HT-29 (cell line): ENCODE results near the gene CRYBA2. TPM values are rescaled to one million over a fixed set of nuclear protein-coding genes. Genes with fewer than 3 reads are reported as not detected.

Experiments
- DNase-seq: peaks from one replicate; pipeline ENCODE4 v3.0.0-alpha.2; 2015; ENCODE audit warnings: low spot score
- small RNA-seq: library from RNA; depleted of rRNA; stranded (forward); fragments of <200 nt; gene quantifications from one replicate; pipeline ENCODE3, GENCODE V24; 2014
- total RNA-seq: library from RNA; depleted of rRNA; stranded (reverse); fragments of >200 nt; shearing (Covaris generic); gene quantifications from 2 replicates; pipeline ENCODE4 v1.2.3, GENCODE V29; 2014; rRNA removed

CRYBA2 gene
- total RNA-seq, 1 experiment from 2014 or later: not detected

- no peak for DNase-seq
Observed at GRCh38 chr2:218956039-218956438, 37.2 kb downstream of the CRYBA2 start.

GRCh38 chr2:218954541-218955300 lies 38.5 kb downstream of the CRYBA2 start:
- DNase-seq: no peak

- DNase-seq: no peak
Observed at GRCh38 chr2:218953366-218953954, 39.8 kb downstream of the CRYBA2 start.

- DNase-seq: no peak
Observed at GRCh38 chr2:218952160-218952559, 41.1 kb downstream of the CRYBA2 start.

- no peak for DNase-seq
Observed at GRCh38 chr2:218946621-218947020, 46.6 kb downstream of the CRYBA2 start.

GRCh38 chr2:218944759-218945404 lies 48.3 kb downstream of the CRYBA2 start:
- no peak for DNase-seq

Small RNA genes within 50 kb of the gene (small RNA-seq; reads per million reads assigned to genes)
- gene MIR375: 81.2 reads per million, percentile 96 among the genes with 10 or more reads in this experiment

Other genes with a start within 250 kb of the CRYBA2 start
- 1.4 and 2.4 TPM in 2 replicates for gene CYP27A1, start 211.3 kb downstream of the CRYBA2 start, total RNA-seq
- gene PRKAG3, start 161.6 kb downstream of the CRYBA2 start, total RNA-seq: not detected in 2 replicates
- gene WNT6, start 133.6 kb downstream of the CRYBA2 start, total RNA-seq: not detected in 2 replicates
- gene WNT10A, start 112.6 kb downstream of the CRYBA2 start, total RNA-seq: 14.9 and 18.7 TPM in 2 replicates
- gene CDK5R2, start 33.8 kb downstream of the CRYBA2 start, total RNA-seq: not detected in 2 replicates
- gene FEV, start 8.2 kb downstream of the CRYBA2 start, total RNA-seq: not detected in 2 replicates
- gene CFAP65, start 48.1 kb upstream of the CRYBA2 start, total RNA-seq: not detected in 2 replicates
- 12.3 and 13.4 TPM in 2 replicates for gene IHH, start 67.5 kb upstream of the CRYBA2 start, total RNA-seq
- gene NHEJ1, start 167.4 kb upstream of the CRYBA2 start, total RNA-seq: 24.7 and 25.9 TPM in 2 replicates
- gene SLC23A3, start 176.6 kb upstream of the CRYBA2 start, total RNA-seq: 5.9 and 9.9 TPM in 2 replicates
- gene CNPPD1, start 183.5 kb upstream of the CRYBA2 start, total RNA-seq: 49.8 and 53.0 TPM in 2 replicates
- gene RETREG2, start 184.9 kb upstream of the CRYBA2 start, total RNA-seq: 78.5 and 83.9 TPM in 2 replicates
- gene ZFAND2B, start 213.4 kb upstream of the CRYBA2 start, total RNA-seq: 104 and 116 TPM in 2 replicates
- gene ABCB6, start 225.5 kb upstream of the CRYBA2 start, total RNA-seq: 33.6 and 39.9 TPM in 2 replicates
- 93.7 and 107 TPM in 2 replicates for gene ATG9A, start 236.2 kb upstream of the CRYBA2 start, total RNA-seq
- 41.0 and 43.4 TPM in 2 replicates for gene ANKZF1, start 236.4 kb upstream of the CRYBA2 start, total RNA-seq